CD4-positive, CD25-positive, alpha-beta regulatory T cell (primary cell): ENCODE results near the gene MTX1. TPM values are rescaled to one million over a fixed set of nuclear protein-coding genes. Genes with fewer than 3 reads are reported as not detected.

Experiments
- ATAC-seq, 2 donors: fragments of 150-1000 bp; cut with Tn5 transposase; one replicate each; pipeline ENCODE4 v1.10.0; 2021; ENCODE audit warnings: low read depth in 2 of 2, moderate number of reproducible peaks in 2 of 2, moderate library complexity in 1 of 2
- DNase-seq, 3 donors: peaks; one replicate each; pipeline versions ENCODE4 v3.0.0 to v3.0.0-alpha.2; 2012 to 2022; ENCODE audit warnings: mixed read lengths in 1 of 3
- H3K27ac ChIP-seq: one replicate; pipeline ENCODE4 v1.7.0; 2013; ENCODE audit warnings: mild to moderate bottlenecking, low read length; ENCODE audit not compliant: insufficient read depth, poor library complexity, severe bottlenecking
- H3K27me3 ChIP-seq: one replicate; pipeline ENCODE4 v1.7.0; 2013; ENCODE audit warnings: low read length; ENCODE audit not compliant: control insufficient read depth, insufficient read depth
- H3K36me3 ChIP-seq: one replicate; pipeline ENCODE4 v1.7.0; 2013; ENCODE audit warnings: mild to moderate bottlenecking, low read length, moderate library complexity; ENCODE audit not compliant: control insufficient read depth, insufficient read depth
- H3K4me1 ChIP-seq: 2 replicates; pipeline ENCODE4 v1.7.0; 2013; ENCODE audit warnings: mild to moderate bottlenecking, low read length; ENCODE audit not compliant: insufficient read depth, control insufficient read depth, poor library complexity, severe bottlenecking
- H3K4me3 ChIP-seq: one replicate; pipeline ENCODE4 v1.7.0; 2013; ENCODE audit warnings: low read depth, mild to moderate bottlenecking, low read length, moderate library complexity
- H3K9me3 ChIP-seq, 2 experiments: 1 replicate in 1 of 2; 2 replicates in 1 of 2; pipeline ENCODE4 v1.7.0; 2013; ENCODE audit warnings: low read length in 2 of 2, mild to moderate bottlenecking in 1 of 2, moderate library complexity in 1 of 2; ENCODE audit not compliant: control insufficient read depth in 2 of 2
- H3K27ac Mint-ChIP-seq, 3 donors: one replicate each; pipeline ENCODE4 v1.8.0; 2020 to 2022; ENCODE audit warnings: mild to moderate bottlenecking in 3 of 3, mixed read lengths in 3 of 3, moderate library complexity in 2 of 3
- H3K27me3 Mint-ChIP-seq: one replicate; pipeline ENCODE4 v1.8.0; 2022; ENCODE audit warnings: mild to moderate bottlenecking, mixed read lengths
- H3K36me3 Mint-ChIP-seq: one replicate; pipeline ENCODE4 v1.8.0; 2020; ENCODE audit warnings: mixed read lengths
- H3K4me1 Mint-ChIP-seq, 4 donors: one replicate each; pipeline ENCODE4 v1.8.0; 2020 to 2022; ENCODE audit warnings: mixed read lengths in 4 of 4, mild to moderate bottlenecking in 1 of 4
- H3K4me3 Mint-ChIP-seq, 4 donors: one replicate each; pipeline ENCODE4 v1.8.0; 2020 to 2022; ENCODE audit warnings: mild to moderate bottlenecking in 4 of 4, mixed read lengths in 4 of 4, moderate library complexity in 3 of 4
- H3K9me3 Mint-ChIP-seq, 7 donors: one replicate each; pipeline ENCODE4 v1.8.0; 2020 to 2022; ENCODE audit warnings: mixed read lengths in 7 of 7, mild to moderate bottlenecking in 3 of 7, moderate library complexity in 2 of 7
- polyA plus RNA-seq, 4 donors: library from polyadenylated mRNA; unstranded; fragments of 300-500 nt; fragmentation: Illumina TruSeq; gene quantifications; one replicate each; pipeline ENCODE4 v1.2.3, GENCODE V29; 2021
- total RNA-seq: library from RNA; stranded (reverse); gene quantifications from one replicate; pipeline ENCODE4 v1.2.3, GENCODE V29; 2022

MTX1 gene
- total and polyA plus RNA-seq, 5 donors from 2014 or later, result 18.4 to 52.2 (median 46.0) TPM

DNA sequence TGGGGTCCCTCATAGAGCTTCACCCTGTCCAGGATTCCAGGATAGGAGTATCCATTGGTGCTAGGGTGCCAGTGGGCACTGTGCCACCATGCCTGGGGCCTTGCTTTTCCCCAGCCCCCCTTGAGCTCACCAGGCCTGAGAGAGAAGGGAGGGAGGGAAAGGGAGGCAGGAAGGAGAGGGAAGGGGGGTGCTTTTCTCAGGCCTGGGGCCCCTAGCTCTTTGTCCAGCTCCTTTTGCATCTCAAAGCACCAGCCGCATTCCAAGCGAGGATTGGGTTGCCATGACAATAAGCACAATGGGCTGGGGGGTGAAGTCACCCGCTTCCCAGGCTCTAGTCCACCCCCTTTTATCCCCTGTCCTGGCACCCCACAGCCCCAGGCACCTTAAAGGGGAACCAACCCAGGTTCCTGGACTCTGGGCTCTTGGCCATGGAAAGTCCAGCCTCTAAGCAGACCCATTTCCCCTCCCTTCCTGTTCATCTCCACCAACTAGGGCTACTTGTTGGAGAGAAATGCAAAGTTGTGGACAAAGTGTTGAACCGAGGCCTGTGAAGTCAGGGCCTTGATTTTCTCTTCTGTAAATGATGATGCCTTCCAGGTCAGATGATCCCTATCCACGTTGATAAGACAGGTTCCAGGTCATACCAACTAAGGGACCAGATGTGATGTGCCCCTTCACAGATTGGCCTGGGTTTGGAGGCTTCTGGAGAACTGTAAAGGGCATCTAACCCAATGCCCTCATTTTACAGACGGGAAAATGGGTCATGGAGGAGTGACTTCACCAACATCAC is 12.2 kb upstream of the MTX1 start:
- no peak for DNase-seq
- H3K4me1 Mint-ChIP-seq, result peaks cover 0 to 35% (median 21%) of the 10 kb centered on the region in 4 donors
- H3K27ac Mint-ChIP-seq, result peak overlapping the region in 2 of 3 donors; percentile 32 to 80
- peaks cover 33% of the 10 kb centered on the region for H3K4me1 ChIP-seq
- H3K27ac ChIP-seq, result peak overlapping the region; percentile 80
- no peak for ATAC-seq
- no peaks in the 10 kb centered on the region for H3K9me3 ChIP-seq
- no peaks in the 10 kb centered on the region for H3K27me3 Mint-ChIP-seq
- peaks cover 7% of the 10 kb centered on the region for H3K36me3 Mint-ChIP-seq
- no peaks in the 10 kb centered on the region for H3K36me3 ChIP-seq
- H3K4me3 ChIP-seq, result no peak overlapping the region
- H3K27me3 ChIP-seq, result no peaks in the 10 kb centered on the region
- peaks cover 0 to 2% (median 0%) of the 10 kb centered on the region in 7 donors for H3K9me3 Mint-ChIP-seq
- peak overlapping the region in 3 of 4 donors; percentile 44 to 88 (median 50) for H3K4me3 Mint-ChIP-seq

DNA sequence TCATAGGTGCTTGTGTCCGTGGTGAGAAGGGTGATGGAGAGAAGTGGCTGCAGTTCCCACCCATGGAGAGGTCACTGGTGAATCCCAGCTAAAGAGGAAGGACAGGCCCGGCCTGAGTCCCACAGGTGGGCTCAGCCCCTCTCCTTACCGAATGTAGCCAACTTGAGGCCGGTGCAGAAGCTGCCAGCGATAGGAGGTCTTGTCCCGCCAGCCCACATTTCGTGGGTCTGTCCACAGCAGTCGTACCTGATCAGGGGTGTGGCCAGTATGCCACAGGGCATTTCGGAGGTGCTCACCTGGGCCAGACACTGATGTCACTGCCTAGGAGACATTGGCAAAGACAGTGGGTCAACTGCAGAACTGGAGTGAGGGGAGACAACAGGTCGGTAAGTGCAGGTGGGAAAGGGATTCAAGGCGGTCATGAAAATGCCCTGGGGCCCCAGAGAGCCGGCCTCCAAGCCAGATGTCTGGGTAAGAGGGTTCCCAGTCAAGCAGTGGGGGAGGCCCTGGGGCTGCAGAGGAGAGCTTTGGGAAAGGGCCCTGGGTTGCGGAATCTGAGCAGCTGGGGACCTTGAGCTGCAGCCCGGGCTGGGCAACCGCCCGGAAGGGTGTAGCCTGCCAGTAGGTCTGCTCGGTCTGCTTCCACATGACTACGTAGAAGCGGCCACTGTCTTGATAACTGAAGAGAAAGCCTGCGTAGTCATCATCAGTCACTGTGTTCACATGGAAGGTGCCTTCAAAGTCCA is 11.4 kb upstream of the MTX1 start:
- H3K4me3 ChIP-seq, result no peak overlapping the region
- H3K27me3 ChIP-seq, result no peaks in the 10 kb centered on the region
- H3K36me3 ChIP-seq, result no peaks in the 10 kb centered on the region
- H3K9me3 Mint-ChIP-seq, result peaks cover 0 to 2% (median 0%) of the 10 kb centered on the region in 7 donors
- peaks cover 7% of the 10 kb centered on the region for H3K36me3 Mint-ChIP-seq
- H3K27me3 Mint-ChIP-seq, result no peaks in the 10 kb centered on the region
- H3K27ac Mint-ChIP-seq, result peak overlapping the region; percentile 2 to 80 (median 32)
- H3K4me3 Mint-ChIP-seq, result peak overlapping the region in 2 of 4 donors; percentile 68 to 88
- H3K4me1 ChIP-seq, result peaks cover 33% of the 10 kb centered on the region
- ATAC-seq, result no peak
- no peak for DNase-seq
- peaks cover 0 to 35% (median 20%) of the 10 kb centered on the region in 4 donors for H3K4me1 Mint-ChIP-seq
- H3K27ac ChIP-seq, result no peak overlapping the region
- no peaks in the 10 kb centered on the region for H3K9me3 ChIP-seq

DNA sequence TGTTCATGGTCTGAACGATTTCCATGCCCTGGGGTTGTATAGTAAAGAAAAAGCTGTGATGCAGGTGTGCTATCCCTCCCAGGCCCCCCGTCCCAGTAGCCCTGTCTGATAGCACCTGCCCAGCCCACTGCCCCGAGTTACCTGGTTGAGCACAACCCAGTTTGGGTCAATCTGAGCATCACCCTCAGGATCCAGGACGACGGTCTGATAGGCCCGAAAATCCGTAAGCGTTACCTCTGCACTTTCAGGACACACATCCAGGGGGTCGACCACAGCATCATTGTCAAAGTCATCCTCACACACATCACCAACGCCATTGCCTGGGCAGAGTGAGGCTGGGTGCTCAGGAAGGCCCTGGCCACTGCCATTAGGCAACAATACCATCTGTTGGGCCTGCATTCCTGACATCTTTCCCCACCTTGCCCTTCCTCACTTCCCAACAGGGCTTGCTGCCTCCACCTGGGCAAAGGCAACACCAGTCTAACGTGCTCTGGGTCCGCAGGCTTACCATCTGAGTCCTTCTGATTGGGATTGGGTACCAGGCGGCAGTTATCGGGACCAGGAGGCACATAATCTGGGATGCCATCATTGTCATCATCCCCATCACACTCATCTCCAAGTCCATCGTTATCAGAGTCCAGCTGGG is 10.5 kb upstream of the MTX1 start:
- Mint-ChIP-seq H3K4me3 (peak overlapping the region in 3 of 4 donors; percentile 36 to 88 (median 43)), H3K27me3 (no peaks in the 10 kb centered on the region), H3K27ac (peak overlapping the region in 1 of 3 donors; percentile 42), H3K9me3 (peaks cover 0 to 2% (median 0%) of the 10 kb centered on the region in 7 donors), H3K4me1 (peaks cover 0 to 29% (median 15%) of the 10 kb centered on the region in 4 donors), H3K36me3 (peaks cover 7% of the 10 kb centered on the region)
- no peak for DNase-seq
- H3K4me1 ChIP-seq, result peaks cover 24% of the 10 kb centered on the region
- H3K27ac ChIP-seq, result no peak overlapping the region
- H3K9me3 ChIP-seq, result no peaks in the 10 kb centered on the region
- no peaks in the 10 kb centered on the region for H3K27me3 ChIP-seq
- ATAC-seq, result no peak
- H3K4me3 ChIP-seq, result no peak overlapping the region
- no peaks in the 10 kb centered on the region for H3K36me3 ChIP-seq

DNA sequence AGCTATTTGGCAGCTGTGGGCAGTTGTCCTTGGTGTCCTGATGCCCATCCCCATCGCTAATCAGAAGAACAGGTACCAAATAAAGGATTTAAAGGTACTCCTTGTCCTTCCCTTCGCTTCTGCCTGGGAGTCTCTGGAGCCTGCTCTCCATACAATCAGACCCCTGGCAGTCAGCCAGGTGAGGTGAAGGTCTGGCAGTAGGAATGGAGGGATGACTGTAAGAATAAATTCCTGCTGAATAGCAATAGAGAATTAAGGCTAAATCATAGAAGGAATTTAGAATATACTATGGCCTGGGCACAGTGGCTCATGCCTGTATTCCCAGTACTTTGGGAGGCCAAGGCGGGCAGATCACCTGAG is 10.0 kb upstream of the MTX1 start:
- Mint-ChIP-seq H3K4me1 (peaks cover 0 to 24% (median 12%) of the 10 kb centered on the region in 4 donors), H3K27ac (no peak overlapping the region), H3K36me3 (peaks cover 7% of the 10 kb centered on the region), H3K27me3 (no peaks in the 10 kb centered on the region), H3K4me3 (peak overlapping the region in 2 of 4 donors; percentile 7 to 43), H3K9me3 (peaks cover 0 to 1% (median 0%) of the 10 kb centered on the region in 7 donors)
- no peaks in the 10 kb centered on the region for H3K36me3 ChIP-seq
- ATAC-seq (no peak), DNase-seq (no peak)
- no peaks in the 10 kb centered on the region for H3K27me3 ChIP-seq
- no peak overlapping the region for H3K4me3 ChIP-seq
- peaks cover 19% of the 10 kb centered on the region for H3K4me1 ChIP-seq
- no peak overlapping the region for H3K27ac ChIP-seq
- H3K9me3 ChIP-seq, result no peaks in the 10 kb centered on the region

DNA sequence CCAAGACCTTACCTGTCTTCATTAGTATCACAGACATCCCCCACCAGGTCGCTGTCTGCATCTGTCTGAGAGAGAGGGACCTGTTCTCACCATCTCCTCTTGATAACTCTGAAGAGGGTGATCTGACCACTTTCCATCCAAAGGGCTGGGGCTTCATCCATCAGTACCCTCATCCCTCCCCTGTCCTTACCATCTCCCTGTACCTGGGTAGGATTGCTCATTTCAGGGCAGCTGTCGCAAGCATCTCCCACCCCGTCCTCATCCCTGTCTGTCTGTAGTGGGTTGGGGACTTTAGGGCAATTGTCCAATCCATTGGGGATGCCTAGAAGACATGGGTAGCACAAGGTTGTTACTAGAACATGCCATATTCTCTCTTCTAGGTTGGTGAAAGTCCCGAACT is 8.7 kb upstream of the MTX1 start:
- no peaks in the 10 kb centered on the region for H3K9me3 Mint-ChIP-seq
- no peaks in the 10 kb centered on the region for H3K27me3 Mint-ChIP-seq
- peaks cover 7% of the 10 kb centered on the region for H3K36me3 Mint-ChIP-seq
- Histone ChIP-seq H3K4me1 (peaks cover 7% of the 10 kb centered on the region), H3K27ac (no peak overlapping the region), H3K27me3 (no peaks in the 10 kb centered on the region), H3K36me3 (no peaks in the 10 kb centered on the region), H3K9me3 (no peaks in the 10 kb centered on the region), H3K4me3 (no peak overlapping the region)
- DNase-seq (no peak), ATAC-seq (no peak)
- peaks cover 0 to 12% (median 5%) of the 10 kb centered on the region in 4 donors for H3K4me1 Mint-ChIP-seq
- peak overlapping the region in 1 of 4 donors; percentile 54 for H3K4me3 Mint-ChIP-seq
- H3K27ac Mint-ChIP-seq, result peak overlapping the region in 2 of 3 donors; percentile 46 to 67

DNA sequence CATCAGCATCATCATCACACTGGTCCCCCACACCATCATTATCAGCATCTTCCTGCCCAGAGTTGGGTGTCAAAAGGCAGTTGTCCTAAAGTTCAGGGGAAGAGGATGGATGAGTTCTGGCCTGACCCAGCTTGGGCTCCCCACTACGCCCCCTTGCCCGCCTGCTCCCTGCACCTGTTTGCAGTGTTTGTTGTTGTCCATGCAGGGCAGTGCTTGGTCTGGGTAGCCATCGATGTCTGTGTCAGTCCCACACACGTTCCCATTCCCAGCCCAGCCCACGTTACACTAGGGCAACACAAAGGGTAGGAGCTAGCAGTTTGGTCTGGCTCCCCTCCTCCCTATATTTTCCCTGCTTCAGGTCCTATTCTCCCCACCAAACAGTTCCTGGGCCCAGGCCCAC is 7.6 kb upstream of the MTX1 start:
- peaks cover 7% of the 10 kb centered on the region for H3K36me3 Mint-ChIP-seq
- DNase-seq (no peak), ATAC-seq (no peak)
- no peak overlapping the region for H3K27ac ChIP-seq
- no peaks in the 10 kb centered on the region for H3K4me1 ChIP-seq
- H3K36me3 ChIP-seq, result no peaks in the 10 kb centered on the region
- H3K27me3 ChIP-seq, result no peaks in the 10 kb centered on the region
- no peaks in the 10 kb centered on the region for H3K9me3 ChIP-seq
- H3K4me3 ChIP-seq, result no peak overlapping the region
- peaks cover 0 to 6% (median under 1%) of the 10 kb centered on the region in 4 donors for H3K4me1 Mint-ChIP-seq
- no peaks in the 10 kb centered on the region for H3K9me3 Mint-ChIP-seq
- H3K27me3 Mint-ChIP-seq, result no peaks in the 10 kb centered on the region
- no peak overlapping the region for H3K4me3 Mint-ChIP-seq
- H3K27ac Mint-ChIP-seq, result no peak overlapping the region

DNA sequence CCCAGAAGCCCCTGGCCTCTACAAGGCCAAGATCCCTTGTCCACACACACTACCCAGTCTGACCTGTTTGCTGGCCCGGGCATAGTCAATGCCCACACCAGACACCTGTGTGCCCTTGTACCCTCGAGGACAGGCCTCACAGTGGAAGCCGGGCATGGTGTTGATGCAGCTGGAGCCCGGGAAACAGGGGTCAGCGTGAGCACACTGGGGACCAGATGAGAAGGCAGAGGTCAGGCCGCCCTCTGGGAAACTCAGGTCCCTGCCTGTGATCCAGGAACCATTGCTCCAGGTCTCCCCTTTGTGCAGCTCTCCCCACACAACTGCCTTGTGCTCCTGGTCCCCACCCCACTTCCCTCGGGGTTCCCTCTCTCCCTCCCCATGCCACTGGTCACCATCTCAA is 6.3 kb upstream of the MTX1 start:
- Mint-ChIP-seq H3K27me3 (no peaks in the 10 kb centered on the region), H3K4me1 (peaks cover 0 to 11% (median 6%) of the 10 kb centered on the region in 4 donors), H3K36me3 (peaks cover 7% of the 10 kb centered on the region), H3K4me3 (no peak overlapping the region), H3K27ac (no peak overlapping the region), H3K9me3 (no peaks in the 10 kb centered on the region)
- Histone ChIP-seq H3K27ac (no peak overlapping the region), H3K4me3 (no peak overlapping the region), H3K9me3 (no peaks in the 10 kb centered on the region), H3K27me3 (no peaks in the 10 kb centered on the region), H3K4me1 (peaks cover 4% of the 10 kb centered on the region), H3K36me3 (no peaks in the 10 kb centered on the region)
- ATAC-seq, result no peak
- no peak for DNase-seq
